VCaP (cell line): ENCODE results near the gene CTXND1.

Experiments used
- H3K27ac ChIP-seq: fragments of 450-650 bp; 2 replicates; pipeline ENCODE4 v1.5.1; 2017
- CTCF ChIP-seq: fragments of 450-650 bp; conservative IDR thresholded peaks from 2 replicates; pipeline ENCODE4 v1.5.1; 2017; ENCODE audit warnings: mild to moderate bottlenecking, moderate library complexity

CTXND1 gene

GRCh38 chr15:80285379-80285778 is 33.4 kb upstream of the CTXND1 start:
- H3K27ac ChIP-seq: no peak overlapping the region
- no peak for TF ChIP-seq CTCF

- no peak for TF ChIP-seq CTCF
- H3K27ac ChIP-seq: no peak overlapping the region
Measured at GRCh38 chr15:80283531-80283930, 31.5 kb upstream of the CTXND1 start.

- no peak for TF ChIP-seq CTCF
Measured at GRCh38 chr15:80277147-80277546, 25.1 kb upstream of the CTXND1 start.

GRCh38 chr15:80275961-80276360 is 23.9 kb upstream of the CTXND1 start:
- TF ChIP-seq CTCF: no peak

More at GRCh38 chr15:80277147-80277546, 25.1 kb upstream of the CTXND1 start:
- H3K27ac ChIP-seq: no peak overlapping the region

GRCh38 chr15:80274996-80275395 is 23.0 kb upstream of the CTXND1 start:
- no peak for TF ChIP-seq CTCF
- no peak overlapping the region for H3K27ac ChIP-seq

More at GRCh38 chr15:80275961-80276360, 23.9 kb upstream of the CTXND1 start:
- no peak overlapping the region for H3K27ac ChIP-seq

- TF ChIP-seq CTCF: no peak
Measured at GRCh38 chr15:80274554-80274953, 22.5 kb upstream of the CTXND1 start.

GRCh38 chr15:80272987-80273386 is 21.0 kb upstream of the CTXND1 start:
- TF ChIP-seq CTCF: no peak
- H3K27ac ChIP-seq: no peak overlapping the region

More at GRCh38 chr15:80274554-80274953, 22.5 kb upstream of the CTXND1 start:
- H3K27ac ChIP-seq: no peak overlapping the region
